Stimulated activated CD4-positive, alpha-beta T cell treated with anti-CD3 and anti-CD28 coated beads, Interleukin-12 subunit alpha, Interleukin-12 subunit beta, amount 100 ng/mL, for 24 hours (primary cell): ENCODE data around the gene MYH16.
"Not testable (repeated sequence)": the region's sequence is repeated elsewhere in the genome, so short reads cannot be mapped to it uniquely, and the experiment has no call there.

Source experiments
- DNase-seq, 2 experiments: peaks; one replicate each; pipeline ENCODE4 v3.0.0-alpha.2; 2020; ENCODE audit warnings: low read depth in 2 of 2

The MYH16 gene

DNA sequence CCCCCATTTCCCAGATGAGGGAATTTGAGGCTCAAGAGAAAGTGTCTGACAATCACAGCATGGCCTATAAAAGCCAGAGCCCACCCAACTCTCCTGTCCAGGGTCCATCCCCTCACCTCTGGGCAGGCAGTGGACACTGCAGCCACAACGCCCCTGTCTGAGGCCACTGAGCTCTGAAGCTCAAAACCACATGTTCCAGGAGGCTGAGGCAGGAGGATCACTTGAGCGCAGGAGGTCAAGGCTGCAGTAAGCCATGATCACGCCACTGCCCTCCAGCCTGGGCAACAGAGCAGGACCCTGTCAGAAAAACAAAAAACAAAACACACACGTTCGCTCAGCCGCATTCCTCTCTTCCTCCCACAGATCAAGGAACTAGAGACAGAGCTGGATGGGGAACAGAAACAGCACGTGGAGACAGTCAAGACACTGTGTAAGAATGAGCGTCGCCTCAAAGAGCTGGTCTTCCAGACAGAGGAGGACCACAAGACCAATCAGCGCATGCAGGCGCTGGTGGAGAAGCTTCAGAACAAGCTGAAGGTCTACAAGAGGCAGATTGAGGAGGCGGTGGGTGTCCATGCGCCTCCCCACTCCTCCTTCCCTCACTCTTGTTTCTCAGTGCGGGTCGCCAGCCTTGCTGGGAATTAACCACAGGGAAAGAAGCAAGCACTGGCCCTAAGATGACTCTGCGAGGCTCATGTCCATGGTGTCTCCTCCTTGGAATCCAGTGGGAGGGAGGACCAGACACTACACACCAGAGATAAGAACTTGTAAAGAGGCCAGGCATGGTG is 33.0 kb downstream of the MYH16 start:
- no peak for DNase-seq

DNA sequence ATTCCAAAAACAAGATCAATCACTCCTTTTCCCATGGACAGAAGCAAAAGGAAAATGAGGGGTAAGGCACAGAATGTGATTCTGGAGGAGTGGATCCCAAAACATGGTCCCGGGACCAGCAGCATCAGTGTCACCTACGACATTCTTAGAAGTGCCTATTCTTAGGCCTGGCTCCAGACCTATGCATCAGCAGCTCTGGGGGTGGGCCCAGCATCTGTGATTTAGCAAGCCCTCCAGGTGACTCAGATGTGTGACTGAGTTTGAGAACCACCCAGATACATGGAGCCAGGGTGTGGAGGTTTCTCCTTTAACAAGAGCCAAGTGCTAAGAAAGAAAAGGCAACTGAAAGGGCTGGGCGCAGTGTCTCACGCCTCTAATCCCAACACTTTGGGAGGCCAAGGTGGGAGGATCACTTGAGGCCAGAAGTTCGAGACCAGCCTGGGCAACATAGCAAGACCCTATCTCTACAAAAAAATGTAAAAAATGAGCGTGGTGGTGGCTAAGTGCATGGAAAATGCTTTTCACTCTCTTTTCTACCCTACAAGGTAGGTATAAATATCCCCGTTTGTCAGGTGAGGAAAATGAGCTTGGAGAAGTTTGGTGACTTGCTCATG is 35.9 kb downstream of the MYH16 start:
- DNase-seq: no peak

DNA sequence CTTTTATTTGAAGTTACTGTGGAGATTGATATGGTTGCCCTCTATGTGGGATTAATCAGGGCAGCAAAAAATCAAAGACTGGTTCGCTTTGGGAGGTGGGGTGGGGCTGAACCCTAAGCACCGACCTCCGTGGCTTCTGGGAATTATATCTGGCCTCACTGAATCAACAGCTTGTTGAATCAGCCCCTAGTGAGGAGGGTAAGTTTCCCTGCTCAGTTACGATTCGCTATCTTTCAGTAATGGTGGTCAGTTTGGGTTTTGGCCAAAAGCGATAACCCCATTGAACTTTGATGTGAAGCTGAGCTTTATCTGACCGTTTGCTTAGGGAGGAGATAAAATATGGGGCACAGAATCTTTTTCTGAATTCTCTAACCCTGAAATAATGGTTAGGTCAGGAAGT is 36.5 kb downstream of the MYH16 start:
- DNase-seq: no peak

DNA sequence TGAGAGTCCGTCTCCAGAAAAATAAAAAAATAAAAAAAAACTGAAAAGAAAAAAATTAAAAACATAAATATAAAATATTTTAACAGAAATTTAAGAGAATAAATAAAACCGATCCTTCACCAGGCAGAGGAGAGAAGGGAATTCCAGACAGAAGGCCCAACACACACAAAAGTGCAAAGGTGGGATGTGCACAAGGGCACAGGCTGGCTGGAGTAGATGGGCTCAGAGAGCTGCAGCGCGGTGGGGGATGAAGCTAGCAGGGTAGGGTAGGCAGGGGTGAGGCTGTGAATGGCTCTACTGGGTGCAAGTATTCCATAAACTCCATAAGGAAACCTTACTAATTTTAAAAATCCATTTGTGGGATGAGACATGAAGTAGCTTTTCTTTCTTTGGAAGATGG is 37.4 kb downstream of the MYH16 start:
- no peak for DNase-seq

DNA sequence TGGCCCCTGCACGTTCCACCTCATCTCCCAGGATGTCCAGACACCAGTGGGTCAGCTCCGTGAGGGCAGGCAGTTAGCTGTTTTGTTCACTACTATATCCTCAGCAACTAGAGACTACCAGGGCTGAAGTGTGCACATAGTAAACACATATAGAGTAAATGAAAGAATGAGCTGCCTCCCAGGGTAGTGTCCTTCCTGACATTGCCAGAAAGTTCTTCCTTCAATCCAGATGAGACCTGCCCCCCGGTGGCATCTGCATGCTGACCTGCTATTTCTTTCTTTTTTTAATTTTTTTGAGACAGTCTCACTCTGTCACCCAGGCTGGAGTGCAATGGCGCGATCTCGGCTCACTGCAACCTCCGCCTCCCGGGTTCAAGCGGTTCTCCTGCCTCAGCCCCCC is 39.1 kb downstream of the MYH16 start:
- DNase-seq: no peak

DNA sequence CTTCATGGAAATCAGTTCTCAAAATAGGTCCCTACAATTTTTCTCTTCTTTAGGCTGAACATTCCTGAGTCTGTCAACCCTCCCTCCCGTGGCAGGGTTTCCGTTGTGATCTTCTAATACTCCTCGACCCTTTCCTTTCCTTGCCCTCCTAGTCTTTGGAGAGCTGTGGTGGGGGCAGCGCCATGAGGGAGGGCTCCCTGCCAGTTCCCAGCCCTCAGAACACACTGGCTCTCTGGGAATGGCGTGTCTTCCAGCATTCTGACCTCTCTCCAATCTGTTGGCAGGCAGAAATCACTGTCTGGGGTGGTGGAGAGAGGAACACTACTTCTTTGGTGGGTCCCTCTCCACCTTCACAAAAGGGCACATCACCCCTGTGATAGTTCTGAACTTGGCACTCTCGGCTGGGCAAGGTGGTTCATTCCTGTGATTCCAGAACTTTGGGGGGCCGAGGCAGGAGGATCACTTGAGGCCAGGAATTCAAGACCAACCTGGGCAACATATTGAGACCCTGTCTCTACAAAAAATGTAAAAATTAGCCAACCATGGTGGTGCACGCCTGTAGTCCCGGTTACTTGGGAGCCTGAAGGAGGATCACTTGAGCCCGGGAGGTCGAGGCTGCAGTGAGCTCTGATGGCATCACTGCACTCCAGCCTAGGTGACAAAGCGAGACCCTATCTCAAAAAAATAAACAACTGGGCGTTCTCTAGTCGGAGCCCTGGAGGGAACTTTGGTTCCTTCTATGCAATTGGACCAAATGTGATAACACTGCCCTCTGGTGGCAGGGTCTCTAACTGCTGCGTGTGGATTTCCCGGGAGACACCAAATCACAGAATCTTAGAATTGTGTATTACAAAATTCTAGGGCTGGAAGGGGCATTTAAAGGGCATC is 39.9 kb downstream of the MYH16 start:
- DNase-seq: peak; percentile 50 to 73

DNA sequence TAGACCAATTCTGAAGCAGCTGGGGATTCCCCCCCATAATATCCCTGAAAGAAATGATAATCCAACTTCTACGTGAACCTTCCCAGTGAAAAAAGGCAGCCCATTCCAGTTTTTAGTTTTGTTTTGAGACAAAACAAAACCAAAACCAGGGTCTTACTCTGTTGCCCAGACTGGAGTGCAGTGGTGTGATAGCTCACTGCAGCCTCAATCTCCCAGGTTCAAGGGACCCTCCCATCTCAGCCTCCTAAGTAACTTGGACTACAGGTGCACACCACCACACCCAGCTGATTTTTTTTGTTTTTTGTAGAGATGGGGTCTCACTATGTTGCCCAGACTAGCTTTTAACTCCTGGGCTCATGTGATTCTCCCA is 40.5 kb downstream of the MYH16 start:
- no peak for DNase-seq

DNA sequence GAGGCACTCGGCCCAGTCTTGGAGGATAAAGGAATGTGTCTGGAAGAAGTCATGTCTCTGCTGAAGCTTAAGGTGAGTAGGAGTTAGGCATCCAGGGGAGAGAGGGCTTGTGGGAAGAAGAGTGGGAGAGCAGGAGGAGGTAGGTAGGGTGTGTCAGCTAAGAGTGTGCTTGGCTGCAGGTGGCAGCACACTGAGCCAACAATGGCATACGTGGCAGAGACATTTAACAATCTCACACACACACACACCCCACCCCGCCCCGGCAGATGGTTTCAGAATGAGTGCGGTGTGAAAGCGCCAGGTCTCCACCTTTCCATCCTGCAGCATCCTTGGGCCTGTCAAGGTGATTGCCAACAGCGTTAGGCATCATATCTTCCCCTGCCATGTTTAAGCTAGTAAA is 41.9 kb downstream of the MYH16 start:
- DNase-seq: peak in 1 of 2 experiments; percentile 27

DNA sequence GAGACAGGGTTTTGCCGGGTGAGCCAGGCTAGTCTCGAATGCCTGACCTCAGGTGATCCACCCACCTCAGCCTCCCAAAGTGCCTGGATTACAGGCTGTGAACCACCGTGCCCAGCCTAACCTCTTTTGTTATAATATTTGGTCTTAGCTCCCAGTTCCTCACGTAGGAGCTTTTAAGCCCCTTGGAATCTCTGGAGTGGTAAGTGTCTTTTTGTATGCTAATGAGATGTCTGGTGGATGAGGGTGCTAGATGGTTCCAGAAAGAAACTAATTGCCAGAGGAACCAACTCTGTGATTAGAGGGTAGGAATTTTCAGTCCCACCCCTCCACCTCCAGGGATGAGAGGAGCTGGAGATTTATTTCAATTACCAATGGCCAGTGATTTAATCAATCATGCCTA is 47.7 kb downstream of the MYH16 start:
- no peak for DNase-seq

DNA sequence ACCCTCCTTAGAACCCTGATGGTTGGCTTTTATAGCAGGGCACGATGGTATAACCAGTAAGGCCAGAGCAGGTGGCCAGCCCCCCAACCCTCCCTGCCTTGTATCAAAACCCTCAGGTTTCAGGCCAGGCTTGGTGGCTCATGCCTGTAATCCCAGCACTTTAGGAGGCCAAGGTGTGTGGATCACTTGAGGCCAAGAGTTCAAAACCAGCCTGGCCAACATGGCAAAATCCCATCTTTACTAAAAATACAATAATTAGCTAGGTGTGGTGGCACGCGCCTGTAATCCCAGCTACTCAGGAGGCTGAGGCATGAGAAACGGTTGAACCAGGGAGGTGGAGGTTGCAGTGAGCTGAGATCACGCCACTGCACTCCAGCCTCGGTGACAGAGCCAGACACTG is 50.0 kb downstream of the MYH16 start:
- DNase-seq: not testable (repeated sequence)

DNA sequence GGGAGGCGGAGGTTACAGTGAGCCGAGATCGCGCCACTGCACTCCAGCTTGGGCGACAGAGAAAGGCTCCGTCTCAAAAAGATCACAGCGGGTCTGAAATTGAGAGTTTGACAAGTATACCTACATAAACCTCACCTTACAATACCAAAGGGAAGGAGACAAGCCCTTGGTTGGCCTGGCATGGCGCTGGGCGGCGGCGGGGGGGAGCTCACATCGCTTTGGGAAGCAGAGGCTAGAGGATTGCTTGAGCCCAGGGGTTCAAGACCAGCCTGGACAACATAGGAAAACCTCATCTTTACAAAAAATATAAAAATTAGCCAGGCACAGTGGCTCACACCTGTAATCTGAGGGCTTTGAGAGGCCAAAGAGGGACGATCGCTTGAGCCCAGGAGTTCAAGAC is 51.9 kb downstream of the MYH16 start:
- no peak for DNase-seq

DNA sequence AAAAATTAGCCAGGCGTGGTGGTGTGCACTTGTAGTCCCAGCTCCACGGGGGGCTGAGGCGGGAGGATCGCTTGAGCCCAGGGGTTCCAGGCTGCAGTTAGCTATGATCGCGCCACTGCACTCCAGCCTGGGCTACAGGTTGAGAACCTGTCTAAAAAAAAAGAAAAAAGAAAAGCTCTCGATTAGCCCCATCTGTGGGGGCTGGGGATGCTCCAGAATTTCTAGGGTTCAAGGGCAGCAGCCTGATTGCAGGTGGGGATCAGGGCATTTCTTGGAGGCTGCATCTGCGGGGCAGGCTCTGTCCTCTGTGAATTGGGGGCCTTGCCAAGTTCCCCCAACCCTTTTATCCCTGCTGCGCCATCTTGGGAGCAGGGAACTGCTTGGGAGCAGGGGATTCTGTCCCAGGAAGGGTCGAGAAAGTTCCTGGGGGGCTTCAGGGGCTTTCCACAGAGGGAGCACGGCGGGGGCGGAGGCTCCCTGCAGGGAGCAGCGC is 52.4 kb downstream of the MYH16 start:
- DNase-seq: no peak

DNA sequence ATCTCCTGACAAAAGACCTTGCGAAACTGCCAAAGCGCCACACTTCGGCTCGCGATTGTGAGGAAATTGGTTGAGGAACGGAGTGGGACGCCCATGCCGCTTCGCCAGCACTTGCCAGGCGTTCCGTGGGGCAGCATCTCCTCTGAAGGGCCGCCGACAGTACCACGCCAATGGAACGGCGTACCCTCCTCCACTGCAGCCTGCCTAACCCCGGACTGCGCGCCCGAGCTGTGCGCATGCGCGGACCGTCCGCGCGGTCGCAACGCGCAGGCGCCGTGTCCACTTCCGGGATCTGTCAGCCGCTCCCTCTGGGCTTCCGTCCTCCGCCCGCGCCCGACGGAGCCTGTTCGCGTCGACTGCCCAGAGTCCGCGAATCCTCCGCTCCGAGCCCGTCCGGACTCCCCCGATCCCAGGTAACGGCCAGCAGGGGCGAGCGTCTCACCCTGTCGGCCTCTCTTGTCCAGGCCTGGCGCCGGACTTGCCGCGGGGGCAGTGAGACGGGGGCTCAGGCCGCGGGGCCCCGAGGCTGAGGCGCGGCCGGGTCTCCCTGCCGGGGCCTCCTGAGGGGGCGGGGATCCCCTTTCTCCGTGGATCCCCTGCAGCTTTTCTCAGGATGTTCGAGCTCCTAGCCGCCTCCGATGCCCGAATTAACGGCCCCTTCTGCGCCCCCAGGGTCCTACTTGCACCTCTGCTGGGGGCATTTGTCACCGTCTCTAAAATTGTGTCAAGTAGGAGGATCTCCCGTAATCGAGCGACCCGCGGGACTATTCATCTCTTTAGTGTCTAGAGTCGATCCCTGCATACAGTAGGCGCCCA is 53.2 kb downstream of the MYH16 start, which contains the start of gene ARPC1A:
ARPC1A (plus strand) TSS at position 307 of the 816 bp plus-strand sequence. CDS start 7,456 bp downstream, outside the sequence.
- DNase-seq: peak; percentile 82 to 85

DNA sequence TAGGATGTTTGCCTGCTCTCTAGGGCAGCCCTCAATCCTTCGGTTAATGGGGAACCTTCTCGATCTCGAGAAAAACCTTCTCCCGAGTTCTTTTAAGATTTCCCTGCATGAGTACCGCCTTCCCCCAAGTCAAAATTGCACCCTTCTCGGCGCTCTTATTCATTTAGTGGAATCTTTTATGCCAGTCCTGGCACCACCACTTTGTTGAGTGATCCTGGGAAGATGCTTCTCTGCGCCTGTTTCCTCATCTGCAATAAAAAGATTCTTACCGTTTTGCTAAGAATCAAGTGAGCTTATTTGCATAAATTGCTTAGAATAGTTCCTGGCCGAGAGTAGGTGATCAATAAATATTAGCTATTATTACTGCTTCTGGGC is 53.8 kb downstream of the MYH16 start:
- DNase-seq: no peak

DNA sequence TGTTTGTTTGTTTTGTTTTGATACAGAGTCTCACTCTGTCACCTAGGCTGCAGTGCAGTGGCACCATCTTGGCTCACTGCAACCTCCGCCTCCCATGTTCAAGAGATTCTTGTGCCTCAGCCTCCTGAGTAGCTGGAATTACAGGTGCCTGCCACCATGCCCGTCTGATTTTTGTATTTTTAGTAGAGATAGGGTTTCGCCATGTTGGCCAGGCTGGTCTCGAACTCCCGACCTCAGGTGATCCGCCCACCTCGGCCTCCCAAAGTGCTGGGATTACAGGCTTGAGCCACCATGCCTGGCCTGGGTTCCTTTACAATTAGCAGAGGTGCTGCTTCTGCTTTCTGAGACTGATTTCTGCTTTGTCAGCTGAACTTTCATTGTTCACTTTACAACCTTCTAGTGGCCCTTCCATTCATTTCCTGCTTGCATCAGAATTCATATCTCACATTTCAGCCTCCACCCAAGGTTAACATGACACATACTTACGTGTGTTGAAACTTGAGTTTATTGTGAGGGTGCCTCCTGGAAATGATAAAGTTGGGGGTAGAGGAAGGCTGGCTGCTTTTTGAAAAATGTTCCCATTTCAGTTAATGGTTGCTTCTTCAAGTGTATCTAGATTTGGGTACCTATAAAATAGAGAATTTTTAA is 57.8 kb downstream of the MYH16 start:
- DNase-seq: not testable (repeated sequence)

DNA sequence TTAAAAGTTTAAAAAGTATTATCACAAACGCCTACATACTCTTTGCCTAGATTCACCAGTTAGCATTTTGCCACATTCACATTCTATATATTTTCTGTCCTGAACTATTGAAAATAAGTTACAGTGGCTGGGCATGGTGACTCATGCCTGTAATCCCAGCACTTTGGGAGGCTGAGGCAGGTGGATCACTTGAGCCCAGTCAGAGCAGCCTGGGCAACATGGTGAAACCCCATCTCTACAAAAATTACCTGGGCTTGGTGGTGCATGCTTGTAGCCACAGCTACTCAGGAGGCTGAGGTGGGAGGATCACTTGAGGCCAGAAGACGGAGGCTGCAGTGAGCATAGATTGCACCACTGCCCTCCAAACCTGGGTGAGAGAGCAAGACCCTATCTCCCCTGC is 58.4 kb downstream of the MYH16 start:
- DNase-seq: no peak

DNA sequence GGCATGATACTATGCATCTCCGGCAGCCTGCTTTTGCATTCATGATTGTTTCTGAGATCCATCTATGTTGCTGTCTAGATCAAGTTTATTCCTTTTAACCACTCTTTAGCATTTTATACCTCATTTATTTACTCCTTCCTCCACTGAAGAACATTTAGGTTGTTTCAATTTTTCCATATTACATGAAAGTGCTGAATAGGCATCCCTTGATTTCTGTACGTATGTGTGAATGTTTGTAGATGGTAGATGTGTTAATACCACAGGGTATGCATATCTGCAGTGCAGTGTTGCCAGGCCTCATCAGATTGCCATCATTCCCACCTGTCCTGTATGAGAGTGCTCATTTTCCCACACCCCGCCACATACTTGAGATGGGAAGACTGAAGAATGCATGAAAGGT is 67.0 kb downstream of the MYH16 start:
- DNase-seq: no peak

DNA sequence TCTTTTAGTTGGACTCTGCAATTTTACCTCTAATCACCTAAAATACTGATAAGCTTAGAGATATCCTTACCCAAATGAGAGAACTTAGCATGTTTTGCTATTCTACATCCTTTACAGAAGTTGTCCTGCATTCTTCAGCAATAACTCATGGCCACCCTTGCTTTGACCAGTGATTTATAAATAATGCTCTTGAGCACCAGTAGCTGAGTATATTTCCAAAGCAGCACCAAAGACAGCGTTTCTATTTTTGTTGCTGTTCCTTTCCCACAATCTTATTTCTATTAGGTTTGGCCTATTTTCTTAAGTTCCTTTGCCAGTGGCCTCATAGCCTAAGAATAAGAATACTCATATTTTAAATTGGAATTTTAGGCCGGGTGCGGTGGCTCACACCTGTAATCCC is 68.0 kb downstream of the MYH16 start:
- no peak for DNase-seq

DNA sequence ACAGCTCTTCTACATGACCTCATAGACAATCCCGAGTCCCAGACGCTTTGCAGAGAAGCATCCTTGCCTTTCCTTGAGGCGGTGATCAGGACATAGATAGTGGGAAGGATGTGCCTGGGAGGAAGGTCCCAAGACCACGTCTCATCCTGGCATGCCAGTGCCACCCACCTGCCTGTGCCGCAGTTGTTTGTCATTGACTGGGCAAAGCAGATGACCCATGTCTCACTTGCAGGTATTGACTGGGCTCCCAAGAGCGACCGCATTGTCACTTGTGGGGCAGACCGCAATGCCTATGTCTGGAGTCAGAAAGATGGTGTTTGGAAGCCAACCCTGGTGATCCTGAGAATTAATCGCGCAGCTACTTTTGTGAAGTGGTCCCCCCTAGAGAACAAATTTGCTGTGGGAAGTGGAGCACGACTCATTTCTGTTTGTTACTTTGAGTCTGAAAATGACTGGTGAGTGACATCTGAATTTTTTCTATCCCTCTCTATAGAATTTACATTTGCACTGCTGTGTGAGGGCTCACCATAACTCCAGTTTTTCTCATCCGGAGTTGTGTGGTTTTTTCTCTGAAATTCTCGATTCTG is 71.5 kb downstream of the MYH16 start:
- no peak for DNase-seq

DNA sequence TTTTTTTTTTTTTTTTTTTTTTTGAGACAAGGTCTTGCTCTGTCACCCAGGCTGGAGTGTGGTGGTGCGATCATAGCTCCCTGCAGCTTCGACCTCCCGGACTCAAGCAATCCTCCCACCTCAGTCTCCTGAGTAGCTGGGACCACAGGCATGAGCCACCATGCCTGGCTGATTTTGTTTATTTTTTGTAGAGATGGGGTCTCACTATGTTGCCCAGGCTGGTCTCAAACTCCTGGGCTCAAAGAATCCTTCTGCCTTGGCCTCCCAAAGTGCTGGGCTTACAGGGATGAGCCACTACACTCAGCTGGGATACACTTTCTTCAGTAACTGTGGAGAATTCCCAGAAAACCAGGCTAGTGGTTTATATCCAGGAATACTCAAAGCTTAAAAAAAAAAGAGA is 78.0 kb downstream of the MYH16 start:
- not testable (repeated sequence) for DNase-seq

DNA sequence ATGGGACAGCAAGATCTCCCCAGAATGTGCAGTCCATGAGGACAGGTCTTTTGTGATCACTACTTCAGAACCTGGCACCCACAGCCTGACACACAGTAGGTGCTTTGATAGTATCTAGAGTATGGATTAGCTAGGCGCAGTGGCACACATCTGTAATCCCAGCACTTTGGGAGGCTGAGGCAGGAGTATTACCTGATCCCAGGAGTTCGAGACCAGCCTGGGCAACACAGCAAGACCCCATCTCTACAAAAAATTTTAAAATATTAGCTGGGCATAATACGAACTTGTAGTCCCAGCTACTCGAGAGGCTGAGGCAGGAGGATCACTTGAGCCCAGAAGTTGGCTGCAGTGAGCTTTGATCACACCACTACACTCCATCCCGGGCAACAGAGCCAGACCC is 79.6 kb downstream of the MYH16 start:
- DNase-seq: no peak
